Progenitor cell of endocrine pancreas (in vitro differentiated cells): Measurements from ENCODE around the gene FAM184A. TPM values are rescaled to one million over a fixed set of nuclear protein-coding genes. Genes with fewer than 3 reads are reported as not detected.

Source experiments
- DNase-seq: peaks from one replicate; pipeline ENCODE4 v3.0.0; 2021; ENCODE audit warnings: low spot score; ENCODE audit not compliant: unreplicated experiment
- H3K27ac Mint-ChIP-seq: 2 replicates; pipeline ENCODE4 v1.8.0; 2021; ENCODE audit warnings: mild to moderate bottlenecking, moderate library complexity, mixed read lengths
- H3K27me3 Mint-ChIP-seq: 2 replicates; pipeline ENCODE4 v1.8.0; 2021; ENCODE audit warnings: mixed read lengths
- H3K36me3 Mint-ChIP-seq: 2 replicates; pipeline ENCODE4 v1.8.0; 2022; ENCODE audit warnings: mixed read lengths; ENCODE audit not compliant: insufficient read depth
- H3K4me1 Mint-ChIP-seq: 2 replicates; pipeline ENCODE4 v1.8.0; 2021; ENCODE audit warnings: low read depth, mixed read lengths
- H3K4me3 Mint-ChIP-seq: 2 replicates; pipeline ENCODE4 v1.8.0; 2021; ENCODE audit warnings: low read depth, mild to moderate bottlenecking, moderate library complexity, mixed read lengths
- H3K9me3 Mint-ChIP-seq: 2 replicates; pipeline ENCODE4 v1.8.0; 2021; ENCODE audit warnings: low read depth, mixed read lengths
- total RNA-seq: library from RNA; stranded (reverse); gene quantifications from 2 replicates; pipeline ENCODE4 v1.2.1, GENCODE V29; 2021
- TF ChIP-seq, protein P1 (sequence below): fragments of 200-600 bp; sonication (generic); IDR thresholded peaks from one replicate; pipeline ENCODE4 v1.5.0; 2021; ENCODE audit warnings: antibody characterized with exemption, mild to moderate bottlenecking; ENCODE audit not compliant: unreplicated experiment

The FAM184A gene
- total RNA-seq, 1 donor from 2014 or later, result 20.9 TPM

DNA sequence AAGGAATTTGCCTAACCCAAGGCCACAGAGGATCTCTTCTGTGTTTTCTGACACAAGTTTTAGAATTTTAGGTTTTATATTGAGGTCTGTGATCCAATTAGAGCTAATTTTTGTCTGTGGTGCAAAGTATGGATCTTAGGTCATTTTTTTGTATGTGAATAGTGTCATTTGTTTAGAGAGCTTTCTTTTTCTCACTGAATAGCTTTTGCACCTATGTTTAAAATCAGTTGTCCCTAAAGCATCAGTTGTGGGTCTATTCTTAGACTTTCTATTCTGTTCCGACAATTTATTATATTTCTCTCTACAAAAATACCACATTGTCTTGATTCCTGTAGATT, 143.2 kb downstream of the FAM184A start:
- TF ChIP-seq, protein P1, sequence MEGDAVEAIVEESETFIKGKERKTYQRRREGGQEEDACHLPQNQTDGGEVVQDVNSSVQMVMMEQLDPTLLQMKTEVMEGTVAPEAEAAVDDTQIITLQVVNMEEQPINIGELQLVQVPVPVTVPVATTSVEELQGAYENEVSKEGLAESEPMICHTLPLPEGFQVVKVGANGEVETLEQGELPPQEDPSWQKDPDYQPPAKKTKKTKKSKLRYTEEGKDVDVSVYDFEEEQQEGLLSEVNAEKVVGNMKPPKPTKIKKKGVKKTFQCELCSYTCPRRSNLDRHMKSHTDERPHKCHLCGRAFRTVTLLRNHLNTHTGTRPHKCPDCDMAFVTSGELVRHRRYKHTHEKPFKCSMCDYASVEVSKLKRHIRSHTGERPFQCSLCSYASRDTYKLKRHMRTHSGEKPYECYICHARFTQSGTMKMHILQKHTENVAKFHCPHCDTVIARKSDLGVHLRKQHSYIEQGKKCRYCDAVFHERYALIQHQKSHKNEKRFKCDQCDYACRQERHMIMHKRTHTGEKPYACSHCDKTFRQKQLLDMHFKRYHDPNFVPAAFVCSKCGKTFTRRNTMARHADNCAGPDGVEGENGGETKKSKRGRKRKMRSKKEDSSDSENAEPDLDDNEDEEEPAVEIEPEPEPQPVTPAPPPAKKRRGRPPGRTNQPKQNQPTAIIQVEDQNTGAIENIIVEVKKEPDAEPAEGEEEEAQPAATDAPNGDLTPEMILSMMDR, result no peak
- Mint-ChIP-seq H3K27me3 (no peaks in the 10 kb centered on the region), H3K4me3 (peak overlapping the region; percentile 93), H3K9me3 (no peaks in the 10 kb centered on the region), H3K36me3 (peaks cover 8% of the 10 kb centered on the region), H3K4me1 (peaks cover 18% of the 10 kb centered on the region), H3K27ac (peak overlapping the region; percentile 98)
- no peak for DNase-seq

DNA sequence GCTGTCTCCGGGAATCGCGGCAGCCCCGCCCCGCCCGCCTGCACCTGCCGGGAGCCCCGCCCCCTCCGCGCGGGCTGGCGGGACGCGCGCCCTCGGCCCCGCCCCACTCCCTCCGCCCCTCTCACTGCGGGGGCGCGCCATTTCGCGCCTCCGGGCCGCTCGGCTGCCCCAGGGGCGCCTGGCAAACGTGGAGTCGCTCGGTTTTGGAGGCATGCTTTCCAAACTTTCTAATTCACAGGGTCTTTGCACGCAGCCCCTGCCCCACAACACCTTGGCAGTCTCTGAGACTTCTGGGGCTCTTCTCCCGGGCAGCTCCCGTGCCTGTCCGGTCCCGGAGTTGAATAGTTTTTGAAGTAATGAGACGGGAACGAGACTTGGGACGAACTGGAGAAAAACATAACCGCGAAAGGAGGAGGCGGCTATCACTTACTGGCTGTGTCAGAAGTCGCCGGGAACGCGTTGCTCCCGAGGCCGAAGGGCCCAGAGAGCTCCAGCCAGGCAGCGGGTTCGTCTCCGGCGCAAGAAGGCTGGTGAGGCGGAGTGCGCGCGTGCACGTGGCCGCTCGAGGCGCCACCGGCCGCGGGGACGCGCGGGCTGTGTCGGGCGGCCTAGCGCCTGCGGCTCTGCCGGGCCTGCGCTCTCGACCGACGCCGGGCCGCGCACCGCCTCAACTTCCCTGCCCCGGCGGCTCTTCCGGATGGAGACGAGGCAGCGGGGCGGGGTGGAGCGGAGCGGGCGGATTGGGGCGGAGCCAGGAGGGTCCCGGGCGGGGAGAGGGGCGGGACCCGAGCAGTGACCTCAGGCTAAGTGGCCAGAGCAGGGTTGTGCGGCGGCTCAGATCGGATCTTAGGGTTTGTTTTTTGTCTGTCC, 143.8 kb downstream of the FAM184A start, which contains the start of gene MCM9:
MCM9 (minus strand) TSS at position 699 of the 870 bp plus-strand sequence. CDS start 3,436 bp downstream, outside the sequence.
- Mint-ChIP-seq H3K4me3 (peak within 1 kb of the TSS; percentile 93), H3K36me3 (peaks cover 8% of the 10 kb centered on the region), H3K27me3 (no peaks in the 10 kb centered on the region), H3K27ac (peak within 1 kb of the TSS; percentile 98), H3K4me1 (peaks cover 18% of the 10 kb centered on the region), H3K9me3 (no peaks in the 10 kb centered on the region)
- peak; percentile 83 for DNase-seq
- TF ChIP-seq, protein P1, result no peak

DNA sequence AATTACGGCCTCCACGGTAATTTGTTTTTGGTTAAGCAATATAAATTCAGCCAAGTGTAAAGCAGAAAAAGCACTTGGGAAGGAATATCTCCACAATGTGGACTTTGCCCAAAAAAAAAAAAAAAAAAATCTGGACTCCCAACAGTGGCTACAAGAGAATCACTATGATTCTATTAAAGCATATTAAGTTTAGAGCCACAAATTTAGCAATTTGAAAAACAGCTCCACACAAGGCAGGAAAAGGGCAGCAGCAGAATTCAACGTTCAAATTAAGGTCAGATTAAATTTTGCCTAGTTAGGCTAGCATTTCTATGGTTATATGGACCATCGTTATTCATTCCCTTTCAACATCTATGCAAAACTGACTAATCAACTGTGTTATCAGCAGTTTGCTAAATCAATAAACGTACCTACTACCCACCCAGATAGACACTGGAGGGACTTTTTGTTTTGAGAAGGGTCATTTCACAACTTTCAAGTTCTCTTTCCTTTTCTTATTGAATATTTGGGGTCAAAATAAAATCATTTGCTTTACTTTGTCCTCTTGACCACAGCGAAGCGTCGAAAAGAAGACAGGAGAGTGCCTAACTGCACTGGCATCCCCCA, 144.5 kb downstream of the FAM184A start:
- TF ChIP-seq, protein P1, result no peak
- Mint-ChIP-seq H3K27ac (peak overlapping the region; percentile 97), H3K4me1 (peaks cover 18% of the 10 kb centered on the region)

DNA sequence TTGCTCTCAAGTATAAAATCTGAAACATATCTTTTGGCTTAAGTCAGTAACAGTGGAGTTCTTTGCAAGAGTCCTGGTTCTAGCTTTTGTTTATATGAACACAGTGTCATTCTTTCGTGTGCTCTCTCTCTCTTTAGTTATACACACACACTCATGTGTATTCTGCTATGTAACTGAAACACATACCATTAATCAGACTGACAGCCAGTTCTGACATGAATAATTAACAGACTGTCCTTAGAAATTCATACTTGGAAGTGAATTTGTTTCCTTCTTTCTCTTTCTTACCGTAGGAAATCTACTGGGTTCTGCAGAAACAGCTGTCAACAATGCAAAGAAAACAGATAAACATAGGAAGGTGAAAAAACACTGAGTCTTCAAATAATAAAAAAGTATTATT, 146.0 kb downstream of the FAM184A start:
- TF ChIP-seq, protein P1, result no peak
- Mint-ChIP-seq H3K27ac (no peak overlapping the region), H3K4me1 (peaks cover 18% of the 10 kb centered on the region), H3K36me3 (peaks cover 11% of the 10 kb centered on the region), H3K9me3 (no peaks in the 10 kb centered on the region), H3K27me3 (no peaks in the 10 kb centered on the region), H3K4me3 (no peak overlapping the region)
- no peak for DNase-seq

More for the DNA sequence above, 144.5 kb downstream of the FAM184A start:
- Mint-ChIP-seq H3K9me3 (no peaks in the 10 kb centered on the region), H3K27me3 (no peaks in the 10 kb centered on the region), H3K4me3 (peak overlapping the region; percentile 93), H3K36me3 (peaks cover 8% of the 10 kb centered on the region)
- DNase-seq, result no peak

DNA sequence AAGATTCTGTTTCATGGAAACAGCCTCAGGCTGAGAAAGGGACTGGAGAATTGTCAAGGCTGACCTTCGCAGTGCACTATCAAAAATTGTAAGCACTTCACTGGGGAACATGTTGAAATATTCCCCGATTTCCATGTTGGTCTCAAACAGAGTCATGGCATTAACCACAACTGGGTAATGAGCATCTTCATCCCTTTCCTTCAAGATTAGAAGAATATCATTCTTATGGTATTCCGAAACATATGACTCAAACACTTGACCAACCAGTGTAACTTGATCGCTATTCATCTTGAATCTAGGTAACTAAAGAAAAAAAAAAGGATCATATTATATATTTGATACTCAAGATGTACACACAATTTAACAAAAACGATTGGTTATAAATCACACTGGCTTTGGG, 147.0 kb downstream of the FAM184A start:
- Mint-ChIP-seq H3K4me1 (peaks cover 18% of the 10 kb centered on the region), H3K4me3 (no peak overlapping the region), H3K27ac (no peak overlapping the region), H3K27me3 (no peaks in the 10 kb centered on the region), H3K36me3 (peaks cover 14% of the 10 kb centered on the region), H3K9me3 (no peaks in the 10 kb centered on the region)
- TF ChIP-seq, protein P1, result no peak
- DNase-seq, result no peak
